GM13977 (cell line): Measurements from ENCODE around the gene UCK2.

Experiments used
- DNase-seq: peaks from one replicate; pipeline ENCODE4 v3.0.0; 2012; ENCODE audit warnings: low spot score
- CTCF ChIP-seq: IDR thresholded peaks from 2 replicates; pipeline ENCODE4 v1.5.1; 2012; ENCODE audit warnings: mild to moderate bottlenecking, control low read depth; ENCODE audit not compliant: insufficient read depth; ENCODE audit errors: extremely low read depth, missing control alignments
- in situ Hi-C: fragments of 300-500 bp; cut with MboI; formaldehyde crosslinking; loops from one replicate; pipeline ENCODE4 v1.12.0; 2022; ENCODE audit warnings: low sequenced_read_pairs, low pct_unique_long_range_greater_than_20kb, mixed read lengths, inconsistent platforms; ENCODE audit not compliant: unreplicated experiment

Gene UCK2

GRCh38 chr1:165842023-165842670, 14.7 kb downstream of the UCK2 start:
- no peak for DNase-seq
- TF ChIP-seq CTCF: no peak
- in situ Hi-C loops: no loop called here

- in situ Hi-C loops: no loop called here
- no peak for DNase-seq
- TF ChIP-seq CTCF: no peak
Observed at GRCh38 chr1:165842671-165843129, 15.3 kb downstream of the UCK2 start.

GRCh38 chr1:165843304-165843703, 15.9 kb downstream of the UCK2 start:
- in situ Hi-C loops: no loop called here
- TF ChIP-seq CTCF: no peak

GRCh38 chr1:165844114-165844798, 16.8 kb downstream of the UCK2 start:
- no peak for DNase-seq
- in situ Hi-C loops: no loop called here
- no peak for TF ChIP-seq CTCF

More at GRCh38 chr1:165843304-165843703, 15.9 kb downstream of the UCK2 start:
- DNase-seq: no peak

DNA sequence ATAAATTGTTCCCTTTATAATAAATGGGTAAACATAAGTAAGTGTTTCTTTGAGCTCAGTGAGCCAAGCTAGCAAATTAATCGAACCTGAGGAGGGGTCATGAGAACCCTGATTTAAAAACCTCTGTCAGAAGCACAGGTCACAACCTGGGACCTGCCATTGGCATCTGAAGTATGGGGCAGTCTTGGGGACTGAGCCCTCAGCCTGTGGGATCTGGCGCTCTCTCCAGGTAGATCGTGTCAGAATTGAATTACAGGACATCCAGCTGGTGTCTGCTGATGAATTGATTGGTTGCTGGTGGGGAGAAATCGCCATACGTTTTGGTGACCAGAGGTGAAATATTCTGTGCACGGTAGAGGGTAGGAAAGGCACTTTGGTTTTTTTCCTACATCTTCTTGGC, 17.5 kb downstream of the UCK2 start:
- in situ Hi-C loops: no loop called here
- no peak for DNase-seq
- TF ChIP-seq CTCF: no peak

- no peak for TF ChIP-seq CTCF
- DNase-seq: no peak
- in situ Hi-C loops: no loop called here
Observed at GRCh38 chr1:165845569-165845968, 18.2 kb downstream of the UCK2 start.
